ENCODE measurements around the gene TRABD2B. TPM values are rescaled to one million over a fixed set of nuclear protein-coding genes. Genes with fewer than 3 reads are reported as not detected.

TRABD2B gene
- total and polyA plus RNA-seq, 2 of the 4 experiments (the other 2 are of a cell fraction) = not detected

- H3K9ac ChIP-seq (ENCODE audit: low read depth, low read length) = no peak overlapping the region
- DNase-seq (no peak), ATAC-seq (ENCODE audit: low read depth) (no peak)
- no peak overlapping the region for H4K91ac ChIP-seq (ENCODE audit: insufficient read depth, low read depth, low read length)
- no peak overlapping the region for H2BK20ac ChIP-seq (ENCODE audit: low read depth, low read length)
- 0 out of 2 replicates have a peak, but pooled peaks cover 2% of the 10 kb centered on the region for H3K27me3 ChIP-seq (ENCODE audit: control insufficient read depth, insufficient read depth, low read length)
- H2BK5ac ChIP-seq (ENCODE audit: low read depth, low read length, poor library complexity, severe bottlenecking) = no peak overlapping the region
- no peak overlapping the region for H3K14ac ChIP-seq (replicated peaks; ENCODE audit: low read depth, low read length)
- H3K9me3 ChIP-seq (ENCODE audit: control insufficient read depth, insufficient read depth, low read length) = no peaks in the 10 kb centered on the region
- no peak overlapping the region for H2AK5ac ChIP-seq (ENCODE audit: low read depth, low read length)
- no peaks in the 10 kb centered on the region for H3K79me1 ChIP-seq (ENCODE audit: low read depth in 1 of 2, low read length in 2 of 2)
- no peak overlapping the region for H2AFZ ChIP-seq (replicated peaks; ENCODE audit: low read length, poor library complexity)
- no peak overlapping the region for H3K4ac ChIP-seq (ENCODE audit: low read depth, low read length)
- H3K27ac ChIP-seq (ENCODE audit: insufficient read depth, low read length) = no peak overlapping the region
- no peaks in the 10 kb centered on the region for H3K9me1 ChIP-seq (ENCODE audit: insufficient read depth, low read length)
- TF ChIP-seq RFX5 (IDR thresholded peaks at IDR 0.05; ENCODE audit: low read depth, low read length) = no peak
- TF ChIP-seq USF2 (IDR thresholded peaks at IDR 0.05; ENCODE audit: low read depth, low read length) = no peak
- TF ChIP-seq FOS (IDR thresholded peaks at IDR 0.05; ENCODE audit: low read depth, low read length) = no peak
- no peak for TF ChIP-seq MAZ (IDR thresholded peaks at IDR 0.05; ENCODE audit: borderline replicate concordance, low read depth, low read length)
- no peak for TF ChIP-seq SMC3 (IDR thresholded peaks at IDR 0.05; ENCODE audit: low read depth, low read length)
- no peak for TF ChIP-seq MXI1 (IDR thresholded peaks at IDR 0.05; ENCODE audit: borderline replicate concordance, low read depth, low read length)
- TF ChIP-seq NFE2L2 (IDR thresholded peaks at IDR 0.05; ENCODE audit: low read depth, low read length) = no peak
- TF ChIP-seq MAFK (IDR thresholded peaks at IDR 0.05; ENCODE audit: low read depth, low read length) = no peak
- no peak for TF ChIP-seq RCOR1 (IDR thresholded peaks at IDR 0.05; ENCODE audit: insufficient replicate concordance, low read length)
- TF ChIP-seq CTCF (conservative IDR thresholded peaks at IDR 0.05; ENCODE audit: low read depth, low read length) = no peak
- TF ChIP-seq CEBPB (IDR thresholded peaks at IDR 0.05; ENCODE audit: low read depth, low read length) = no peak
- no peak for TF ChIP-seq RAD21 (IDR thresholded peaks at IDR 0.05; ENCODE audit: low read length)
- TF ChIP-seq ELK1 (IDR thresholded peaks at IDR 0.05; ENCODE audit: borderline replicate concordance, low read depth, low read length) = no peak
- TF ChIP-seq POLR2A (IDR thresholded peaks at IDR 0.05; ENCODE audit: low read depth, low read length) = no peak
- no peak for TF ChIP-seq CHD1 (IDR thresholded peaks at IDR 0.05; ENCODE audit: low read depth, low read length)
- TF ChIP-seq BHLHE40 (IDR thresholded peaks at IDR 0.05; ENCODE audit: low read depth, low read length) = no peak
- H2BK120ac ChIP-seq (ENCODE audit: low read depth, low read length) = no peak overlapping the region
- H3K56ac ChIP-seq (ENCODE audit: extremely low read depth, insufficient read depth, low read length) = no peak overlapping the region
- no peak overlapping the region for H2BK15ac ChIP-seq (ENCODE audit: low read depth, low read length)
- in situ Hi-C loops (cut with MboI; ENCODE audit: low sequenced_read_pairs) = no loop called here
- H3K36me3 ChIP-seq (ENCODE audit: control insufficient read depth, insufficient read depth, low read length) = no peaks in the 10 kb centered on the region
- no peak overlapping the region for H3K23ac ChIP-seq (ENCODE audit: low read depth, low read length)
- no peaks in the 10 kb centered on the region for H3K4me1 ChIP-seq (ENCODE audit: control insufficient read depth, insufficient read depth, low read length)
- intact Hi-C loops (cut with micrococcal nuclease) = no loop called here
- H2AK9ac ChIP-seq (replicated peaks; ENCODE audit: low read depth, low read length, poor library complexity) = no peak overlapping the region
- no peak overlapping the region for H3K18ac ChIP-seq (ENCODE audit: low read depth, low read length)
- H4K5ac ChIP-seq (ENCODE audit: low read depth, low read length) = no peak overlapping the region
- no peak overlapping the region for H3K4me2 ChIP-seq (ENCODE audit: low read depth, low read length)
- WGBS, 2 experiments (ENCODE audit: extremely low coverage in 2 of 2, insufficient read length in 1 of 2) = no CpG with 5 or more reads among the region's 5 CpGs
- no TSS peak for BruUV-seq (replicated peaks)
- POLR2A ChIA-PET (ENCODE audit: unreplicated experiment) = no interaction called here
- CTCF ChIA-PET = no interaction called here
- H4K8ac ChIP-seq (ENCODE audit: low read depth in 2 of 2, low read length in 2 of 2) = no peak overlapping the region
- dilution Hi-C loops (cut with HindIII; ENCODE audit: low sequenced_read_pairs, unreplicated experiment) = no loop called here
- no peaks in the 10 kb centered on the region for H4K20me1 ChIP-seq (ENCODE audit: insufficient read depth, low read length)
- no peak overlapping the region for H3K4me3 ChIP-seq (ENCODE audit: insufficient read depth, low read depth, low read length)
Observed at GRCh38 chr1:47890779-47891178, 106.4 kb downstream of the TRABD2B start.
